Activated CD4-positive, alpha-beta T cell treated with anti-CD3 and anti-CD28 coated beads, Interleukin-10, Interleukin-2, amounts not matched to agents 100 ng/mL and 50 ng/mL, durations not matched to agents 16 hours and 8 hours (primary cell): ENCODE data around the gene PLD6.
"Not testable (repeated sequence)": the region's sequence is repeated elsewhere in the genome, so short reads cannot be mapped to it uniquely, and the experiment has no call there.

Source experiments
- DNase-seq: peaks from one replicate; pipeline ENCODE4 v3.0.0-alpha.2; 2020

Gene PLD6, protein sequence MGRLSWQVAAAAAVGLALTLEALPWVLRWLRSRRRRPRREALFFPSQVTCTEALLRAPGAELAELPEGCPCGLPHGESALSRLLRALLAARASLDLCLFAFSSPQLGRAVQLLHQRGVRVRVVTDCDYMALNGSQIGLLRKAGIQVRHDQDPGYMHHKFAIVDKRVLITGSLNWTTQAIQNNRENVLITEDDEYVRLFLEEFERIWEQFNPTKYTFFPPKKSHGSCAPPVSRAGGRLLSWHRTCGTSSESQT

GRCh38 chr17:17206124-17206912, at the start of gene PLD6:
TSS of gene PLD6 (minus strand) at chr17:17206333. CDS start at chr17:17206286, 47 bp downstream.
- peak; percentile 97 for DNase-seq

- DNase-seq, result not testable (repeated sequence)
Observed at GRCh38 chr17:17255689-17256088, 49.6 kb upstream of the PLD6 start.

- DNase-seq, result no peak
Observed at GRCh38 chr17:17254036-17254435, 47.9 kb upstream of the PLD6 start.

- DNase-seq, result no peak
Observed at GRCh38 chr17:17253406-17253805, 47.3 kb upstream of the PLD6 start.

GRCh38 chr17:17252149-17252661, 46.1 kb upstream of the PLD6 start:
- no peak for DNase-seq

GRCh38 chr17:17246879-17247278, 40.7 kb upstream of the PLD6 start:
- no peak for DNase-seq

GRCh38 chr17:17243163-17243562, 37.0 kb upstream of the PLD6 start:
- DNase-seq, result no peak

- DNase-seq, result no peak
Observed at GRCh38 chr17:17242246-17242645, 36.1 kb upstream of the PLD6 start.

DNA sequence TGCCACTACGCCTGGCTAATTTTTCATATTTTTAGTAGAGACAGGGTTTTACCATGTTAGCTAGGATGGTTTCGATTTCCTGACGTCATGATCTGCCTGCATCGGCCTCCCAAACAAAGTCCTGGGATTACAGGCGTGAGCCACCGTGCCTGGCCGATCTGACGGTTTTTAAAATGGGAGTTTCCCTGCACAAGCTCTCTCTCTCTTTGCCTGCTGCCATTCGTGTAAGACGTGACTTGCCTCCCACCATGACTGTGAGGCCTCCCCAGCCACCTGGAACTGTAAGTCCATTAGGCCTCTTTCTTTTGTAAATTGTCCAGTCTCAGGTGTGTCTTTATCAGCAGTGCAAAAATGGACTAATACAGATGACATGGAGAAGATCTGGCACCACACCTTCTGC, 35.5 kb upstream of the PLD6 start:
- no peak for DNase-seq

- no peak for DNase-seq
Observed at GRCh38 chr17:17239832-17240231, 33.7 kb upstream of the PLD6 start.

GRCh38 chr17:17237026-17237799, 31.1 kb upstream of the PLD6 start, which contains the start of gene FLCN:
TSS of gene FLCN (minus strand) at chr17:17237168. CDS start at chr17:17228137, 9,031 bp downstream.
- DNase-seq, result peak; percentile 88

DNA sequence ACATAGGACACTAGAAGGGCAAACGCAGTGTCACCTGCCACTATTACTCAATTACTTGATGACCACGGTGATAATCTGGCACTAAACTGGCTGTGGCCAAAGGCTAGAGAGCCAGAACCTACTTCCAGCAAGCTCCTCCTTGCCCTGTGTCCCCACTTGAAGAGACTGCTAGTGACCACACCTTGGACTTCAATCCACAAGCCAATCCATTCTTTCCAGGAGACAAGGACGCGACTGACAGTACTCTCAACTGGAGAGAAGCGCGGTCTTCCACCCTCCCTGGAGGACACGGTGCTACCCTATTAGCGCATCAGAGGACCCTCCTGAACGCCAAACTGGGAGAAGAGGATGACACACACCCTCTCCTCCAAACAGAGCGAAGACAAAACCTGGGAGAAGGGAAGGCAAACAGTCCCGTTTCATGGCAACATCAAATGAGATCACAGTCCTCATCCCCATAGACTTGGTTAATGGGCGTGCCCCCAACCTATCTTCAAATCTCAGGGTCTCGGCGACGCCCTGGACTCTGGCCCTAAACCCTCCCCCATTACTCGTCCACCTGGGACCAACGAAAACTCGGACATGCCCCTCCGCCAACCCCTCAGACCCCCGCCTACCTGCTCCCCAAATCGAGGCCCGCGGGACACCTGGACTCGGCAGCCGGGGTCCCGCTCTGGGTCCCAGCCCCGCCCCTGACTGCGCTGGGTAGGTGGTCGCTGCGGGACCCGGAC, 30.3 kb upstream of the PLD6 start:
- peak; percentile 8 for DNase-seq

DNA sequence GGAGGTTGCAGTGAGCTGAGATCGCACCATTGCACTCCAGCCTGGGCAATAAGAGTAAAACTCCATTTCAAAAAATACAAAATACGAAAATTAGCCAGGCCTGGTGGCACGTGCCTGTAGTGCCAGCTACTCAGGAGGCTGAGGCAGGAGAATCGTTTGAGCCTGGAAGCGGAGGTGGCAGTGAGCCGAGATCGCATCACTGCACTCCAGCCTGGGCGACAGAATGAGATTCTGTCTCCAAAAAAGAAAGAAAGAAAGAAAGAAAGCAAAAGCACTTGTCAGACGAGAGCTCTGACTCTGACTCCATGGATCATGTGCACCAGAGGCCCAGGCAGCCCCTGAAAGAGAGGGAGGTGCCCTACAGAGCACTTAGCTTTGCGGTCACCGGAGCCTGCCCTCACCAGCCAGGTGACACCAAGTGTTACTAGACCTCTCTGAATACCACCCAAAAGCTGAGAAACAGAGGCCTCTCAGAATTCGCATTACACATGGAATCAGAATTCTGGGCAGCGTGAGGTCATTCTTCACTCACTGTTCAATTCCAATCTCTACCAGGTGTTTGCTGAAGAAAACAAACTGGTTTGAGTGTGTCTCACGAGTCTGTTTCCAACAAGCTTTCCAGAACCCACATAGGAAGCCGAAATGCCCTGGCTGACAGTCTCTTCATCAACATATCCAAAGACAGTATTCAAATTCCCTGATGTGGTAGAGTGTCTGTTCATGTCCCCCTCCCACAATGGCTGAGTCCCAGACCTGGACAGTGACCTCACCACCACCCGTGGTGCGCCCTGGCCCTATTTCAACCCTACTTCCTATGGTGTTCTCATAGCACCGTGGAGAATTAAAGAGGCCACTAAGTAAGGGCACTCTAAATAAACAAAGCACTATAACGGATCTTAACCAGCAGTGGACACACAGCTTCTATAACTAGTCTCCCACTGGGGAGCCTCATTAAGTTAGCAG, 29.4 kb upstream of the PLD6 start:
- no peak for DNase-seq

- no peak for DNase-seq
Observed at GRCh38 chr17:17232303-17232621, 26.1 kb upstream of the PLD6 start.

DNA sequence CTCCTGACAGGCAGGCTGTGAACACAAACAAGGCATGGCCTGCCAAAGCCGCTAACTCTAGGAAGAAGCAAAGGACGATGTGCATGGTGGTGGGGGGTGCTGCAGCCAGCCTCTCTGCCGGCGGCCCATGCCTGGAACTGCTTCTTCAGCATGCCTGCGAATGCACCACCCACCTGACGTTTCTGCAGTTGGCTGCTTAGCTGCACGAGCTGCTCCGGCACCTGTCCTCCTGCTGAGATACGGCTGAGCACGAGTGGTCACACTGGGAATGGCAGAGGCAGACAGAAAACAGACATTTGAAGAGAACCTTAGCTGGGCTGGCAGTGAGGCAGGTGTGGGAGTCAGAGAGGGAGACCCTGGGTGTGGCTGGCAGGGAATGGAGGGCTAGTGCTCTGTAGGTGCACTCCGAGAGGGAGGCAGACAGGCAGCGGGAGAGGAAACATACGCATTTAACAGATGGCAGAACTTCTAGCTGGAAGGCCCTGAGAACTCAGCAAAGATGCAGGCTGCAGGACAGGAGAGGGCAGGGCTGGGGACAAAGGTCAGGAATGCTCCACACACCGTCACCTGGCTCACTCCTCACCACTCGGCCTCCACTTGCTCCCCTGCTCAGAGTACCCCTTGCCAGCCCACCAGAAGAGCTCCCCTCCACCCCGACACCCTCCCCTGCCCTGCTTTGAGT, 25.6 kb upstream of the PLD6 start:
- no peak for DNase-seq

- no peak for DNase-seq
Observed at GRCh38 chr17:17229416-17230384, 23.6 kb upstream of the PLD6 start.

GRCh38 chr17:17228521-17229279, 22.6 kb upstream of the PLD6 start:
- DNase-seq, result no peak

GRCh38 chr17:17227608-17228520, 21.7 kb upstream of the PLD6 start:
- DNase-seq, result no peak
